Colon (tissue), 2 donors: ENCODE data around the gene CCDC60.
"Not testable (repeated sequence)": the region's sequence is repeated elsewhere in the genome, so short reads cannot be mapped to it uniquely, and the experiment has no call there.

Source experiments
- FAIRE-seq: peaks from 2 replicates; lab custom pipeline; 2012; peaks lifted over from hg19 to GRCh38; lab: Jason Lieb, UNC
- donor health status: control.
- donor health status: control.

The CCDC60 gene

DNA sequence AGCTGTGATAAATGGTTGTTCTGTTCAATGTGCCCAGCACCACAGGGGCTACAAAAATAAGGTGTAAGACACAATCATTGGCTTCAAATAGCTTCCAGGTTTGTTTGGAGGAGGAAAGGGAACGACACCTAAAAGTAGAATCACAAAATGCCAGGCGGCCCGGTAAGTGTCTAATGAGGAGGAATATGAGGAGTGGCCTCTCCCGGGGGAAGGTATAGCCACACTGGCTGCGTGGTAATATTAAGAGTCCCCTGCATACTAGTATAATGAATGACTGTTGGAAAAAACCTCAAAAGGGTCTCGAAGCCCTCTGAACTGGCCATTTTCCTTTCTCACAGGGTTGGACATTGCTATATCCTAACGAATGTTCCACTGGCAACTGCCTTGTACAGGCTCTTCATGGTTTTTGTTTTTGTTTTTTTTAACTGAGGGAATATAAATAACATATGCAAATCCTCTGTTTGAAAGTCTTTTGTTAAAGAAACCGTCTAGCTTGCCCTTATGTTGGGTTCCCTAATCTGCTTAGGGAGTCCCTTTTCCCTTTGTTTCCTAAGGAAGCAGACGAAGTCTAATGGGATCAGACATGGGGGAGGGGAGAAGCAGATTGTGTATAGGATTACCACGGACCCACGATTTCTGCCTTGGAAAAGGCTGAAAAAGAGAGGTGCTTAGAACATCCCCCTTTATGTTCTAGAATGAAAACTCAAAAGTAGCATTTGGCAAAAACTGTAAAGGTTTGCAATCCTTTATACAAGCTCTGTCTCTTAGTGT, 4.2 kb downstream of the CCDC60 start:
- FAIRE-seq = no peak

DNA sequence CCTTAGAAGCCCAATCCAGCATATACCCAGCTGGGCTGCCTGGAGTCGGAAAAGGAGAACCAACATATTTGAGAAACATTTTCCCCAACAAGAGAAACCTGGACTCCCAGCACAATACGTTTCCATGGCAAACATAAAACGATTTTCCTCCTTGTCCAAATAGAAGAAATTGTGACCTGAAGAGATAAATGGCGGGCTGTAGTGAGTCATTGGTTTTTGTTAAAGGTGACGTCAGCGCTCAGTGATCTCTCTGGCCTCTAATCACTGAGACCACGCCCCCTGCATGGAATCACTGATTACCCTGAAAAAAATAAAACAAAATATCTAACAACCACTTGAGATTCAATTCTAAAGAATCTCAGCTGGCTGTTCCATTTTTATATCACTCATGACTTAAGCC, 6.0 kb downstream of the CCDC60 start:
- FAIRE-seq = no peak

DNA sequence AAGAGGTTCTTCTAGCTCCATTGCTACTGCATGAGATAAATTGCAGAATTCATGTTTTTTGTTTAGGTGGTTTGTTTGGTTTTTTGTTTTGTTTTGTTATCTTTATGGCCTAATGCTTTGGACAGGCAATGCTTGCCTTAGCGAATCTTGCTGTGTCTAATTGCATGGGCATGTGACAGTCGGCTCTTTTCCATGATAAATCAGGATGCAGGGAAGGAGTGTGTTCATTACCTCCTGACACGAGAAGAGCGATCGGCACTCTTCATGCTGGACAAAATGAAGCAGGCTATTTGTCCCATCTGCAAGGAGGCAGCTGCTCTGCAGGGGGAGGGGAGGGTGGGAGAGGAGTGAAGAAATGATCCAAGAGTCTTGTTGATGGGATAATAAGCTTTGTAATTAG, 6.5 kb downstream of the CCDC60 start:
- FAIRE-seq = no peak

DNA sequence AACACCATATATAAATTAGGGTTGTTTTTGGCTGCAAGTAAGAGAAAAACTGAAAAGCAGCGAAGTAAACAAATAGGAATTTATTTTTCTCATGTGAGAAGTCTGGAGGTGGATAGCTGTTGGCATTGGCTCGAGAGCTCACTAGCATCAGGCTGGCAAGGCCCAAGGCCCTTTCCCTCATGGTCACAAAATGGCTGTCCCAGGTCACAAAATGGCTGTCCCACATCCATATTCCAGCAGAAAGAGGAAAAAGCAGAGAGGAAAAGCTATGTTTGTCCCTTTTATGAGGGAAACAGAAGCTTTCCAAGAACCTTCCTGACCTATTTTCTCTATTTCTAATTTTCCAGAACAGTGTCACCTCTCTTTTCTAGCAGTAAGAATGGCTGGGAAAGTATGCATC, 7.5 kb downstream of the CCDC60 start:
- FAIRE-seq = no peak

DNA sequence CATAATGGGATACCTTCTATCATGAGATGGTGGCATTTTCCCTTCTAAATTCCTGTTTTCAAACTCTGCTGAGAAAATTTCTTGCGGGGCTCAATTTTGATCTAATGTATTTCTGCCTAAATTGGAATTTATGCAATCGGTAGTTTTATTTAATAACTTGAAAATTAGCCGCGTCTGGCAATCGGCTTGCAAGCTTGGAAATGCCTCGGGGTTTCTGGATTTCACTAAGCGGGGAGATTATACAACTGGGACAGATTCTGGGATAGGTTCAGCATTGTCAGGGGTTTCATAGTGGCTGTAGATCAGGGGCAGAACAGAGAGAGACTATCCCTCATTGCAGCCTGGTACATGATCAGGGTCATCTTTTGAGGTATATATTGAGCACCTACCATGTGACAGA, 8.6 kb downstream of the CCDC60 start:
- no peak for FAIRE-seq

DNA sequence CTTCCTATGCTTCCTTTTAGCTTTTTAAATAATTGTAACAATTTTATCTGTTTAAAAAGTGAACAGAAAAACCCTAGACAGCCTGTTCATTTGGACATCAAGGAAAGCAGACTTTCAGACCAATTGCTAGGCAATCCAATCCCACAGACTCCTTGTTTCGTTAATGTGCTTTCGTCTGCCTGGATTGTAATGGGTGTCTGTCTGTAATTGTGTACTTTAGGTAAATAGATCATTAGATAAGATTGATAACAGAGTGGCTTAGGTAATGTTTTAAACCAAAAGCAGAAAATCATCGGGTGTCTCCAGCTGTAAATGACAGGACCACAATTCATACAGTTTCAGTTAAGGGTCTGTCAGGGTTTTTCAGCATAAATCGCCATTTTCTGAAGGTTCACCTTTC, 19.6 kb downstream of the CCDC60 start:
- FAIRE-seq = no peak

DNA sequence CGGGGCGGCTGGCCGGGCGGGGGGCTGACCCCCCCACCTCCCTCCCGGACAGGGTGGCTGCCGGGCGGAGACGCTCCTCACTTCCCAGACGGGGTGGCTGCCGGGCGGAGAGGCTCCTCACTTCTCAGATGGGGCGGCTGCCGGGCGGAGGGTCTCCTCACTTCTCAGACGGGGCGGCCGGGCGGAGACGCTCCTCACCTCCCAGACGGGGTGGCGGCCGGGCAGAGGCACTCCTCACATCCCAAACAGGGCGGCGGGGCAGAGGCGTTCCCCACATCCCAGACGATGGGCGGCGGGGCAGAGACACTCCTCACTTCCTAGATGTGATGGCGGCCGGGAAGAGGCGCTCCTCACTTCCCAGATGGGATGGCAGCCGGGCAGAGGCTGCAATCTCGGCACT, 25.8 kb downstream of the CCDC60 start:
- FAIRE-seq = not testable (repeated sequence)

DNA sequence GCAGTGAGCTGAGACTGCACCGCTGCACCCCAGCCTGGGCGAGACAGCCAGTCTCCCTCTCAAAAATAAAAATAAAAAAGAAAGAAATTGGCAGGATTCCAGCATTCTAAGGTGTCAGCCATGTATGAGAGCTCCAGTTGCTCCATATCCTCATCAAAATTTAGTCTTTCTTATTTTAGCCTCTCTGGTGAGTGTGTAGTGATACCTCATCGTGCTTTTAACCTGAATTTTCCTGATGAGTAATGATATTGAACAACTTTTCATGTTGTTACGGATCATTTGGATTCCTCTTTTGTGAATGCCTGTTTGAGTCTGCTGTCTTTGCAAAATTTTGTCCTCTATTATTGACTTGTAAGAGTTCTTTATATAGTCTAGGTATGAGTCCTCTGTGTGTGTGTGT, 28.5 kb downstream of the CCDC60 start:
- no peak for FAIRE-seq

DNA sequence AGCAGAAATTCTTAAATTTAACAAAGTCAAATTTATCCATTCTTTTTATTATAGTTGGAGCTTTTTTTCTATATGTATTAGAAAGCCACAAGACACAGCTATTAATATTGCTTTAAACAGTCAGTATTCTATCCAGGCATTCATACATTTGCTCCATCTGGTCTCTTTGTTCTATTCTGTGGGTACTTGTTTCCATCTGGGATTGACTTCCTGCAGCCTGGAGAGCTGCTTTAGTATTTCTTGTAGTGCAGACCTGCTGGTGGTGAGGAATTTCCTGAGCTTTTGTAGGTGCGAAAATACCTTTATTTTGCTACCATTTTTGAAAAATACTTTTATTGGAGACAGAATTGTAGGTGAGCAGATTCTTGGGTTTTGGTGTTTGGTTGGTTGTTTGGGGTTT, 29.0 kb downstream of the CCDC60 start:
- FAIRE-seq = no peak

DNA sequence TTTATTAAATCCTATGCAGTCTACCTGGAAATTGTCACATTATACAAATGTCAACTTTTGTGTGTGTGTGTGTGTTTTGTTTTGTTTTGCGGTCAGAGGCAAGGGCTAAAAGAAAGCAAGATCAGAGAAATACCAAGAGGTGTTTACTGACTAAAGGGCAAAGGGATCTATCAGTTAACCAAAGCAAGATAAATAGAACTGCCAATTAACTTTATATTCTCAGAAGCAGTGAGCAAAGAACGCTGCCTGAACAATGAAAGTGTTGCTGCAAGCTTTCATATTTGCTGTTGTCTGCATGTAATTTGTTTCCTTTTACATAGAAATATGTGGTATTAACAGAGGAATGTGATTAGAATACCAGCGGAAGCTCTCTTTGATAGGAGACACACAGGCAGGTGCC, 30.9 kb downstream of the CCDC60 start:
- FAIRE-seq = no peak

DNA sequence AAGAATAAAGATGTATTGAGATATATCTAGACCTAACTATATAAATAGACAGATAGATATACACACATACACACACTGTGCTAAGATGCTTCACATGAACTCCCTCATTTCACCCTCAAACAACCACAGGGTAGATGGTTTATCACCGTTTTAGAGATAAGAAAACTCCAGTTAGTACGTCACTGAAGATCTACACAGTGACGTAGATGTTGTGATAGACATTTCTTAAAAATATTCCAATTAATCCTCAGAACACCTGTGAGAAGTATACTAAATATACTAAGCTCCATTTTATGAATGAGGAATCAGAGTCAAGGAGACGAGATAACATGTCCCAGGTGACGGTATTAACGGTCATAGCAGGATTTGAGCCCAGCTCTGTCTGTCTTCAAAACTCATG, 31.5 kb downstream of the CCDC60 start:
- FAIRE-seq = no peak

DNA sequence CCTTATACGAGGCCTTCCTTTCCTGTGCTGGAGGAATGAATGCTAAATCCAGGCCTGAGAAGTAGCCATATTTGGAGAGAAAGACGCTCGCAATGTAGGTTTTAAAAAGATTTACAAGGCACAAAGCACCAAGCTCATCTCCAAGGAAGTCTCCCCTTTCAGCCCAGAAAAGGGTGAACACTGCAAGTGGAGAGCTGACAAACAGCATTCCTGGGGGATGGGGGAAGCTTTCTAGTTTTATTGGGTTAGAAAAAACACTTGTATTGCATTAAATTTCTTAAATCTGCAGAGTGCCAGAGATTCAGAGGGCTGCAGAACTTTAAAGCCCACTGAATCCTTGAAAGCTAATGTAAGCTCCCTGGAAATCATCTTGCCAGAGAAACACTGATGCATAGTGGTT, 34.6 kb downstream of the CCDC60 start:
- FAIRE-seq = no peak

DNA sequence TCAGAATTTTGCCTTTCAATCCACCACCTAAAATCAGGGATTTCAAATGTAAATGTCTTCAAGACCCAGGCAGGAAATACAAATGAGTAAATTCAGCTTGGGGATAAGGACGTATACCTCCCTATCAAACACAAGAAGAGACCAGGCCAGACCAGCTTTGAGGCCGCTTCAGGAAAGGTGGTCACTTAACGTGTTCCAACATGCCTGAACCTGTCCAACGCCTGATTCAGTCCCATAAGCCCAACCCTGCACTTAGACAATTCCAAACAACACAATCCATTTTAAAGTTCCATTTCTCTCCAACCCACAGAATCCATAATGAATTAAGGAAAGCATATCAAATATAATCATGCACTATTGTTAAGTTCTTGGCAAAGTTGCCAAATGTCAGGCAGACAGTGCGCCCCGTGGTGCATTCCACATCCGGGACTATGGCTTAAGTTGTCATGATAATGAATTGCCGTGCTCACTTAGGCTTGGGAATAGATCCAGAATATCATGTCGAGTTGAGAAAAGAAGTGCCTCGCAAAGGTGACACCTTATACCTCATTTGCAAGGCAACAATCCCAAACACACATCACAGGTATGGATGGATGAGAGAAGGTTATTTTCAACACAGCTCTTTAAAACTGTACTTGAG, 35.5 kb downstream of the CCDC60 start:
- no peak for FAIRE-seq

DNA sequence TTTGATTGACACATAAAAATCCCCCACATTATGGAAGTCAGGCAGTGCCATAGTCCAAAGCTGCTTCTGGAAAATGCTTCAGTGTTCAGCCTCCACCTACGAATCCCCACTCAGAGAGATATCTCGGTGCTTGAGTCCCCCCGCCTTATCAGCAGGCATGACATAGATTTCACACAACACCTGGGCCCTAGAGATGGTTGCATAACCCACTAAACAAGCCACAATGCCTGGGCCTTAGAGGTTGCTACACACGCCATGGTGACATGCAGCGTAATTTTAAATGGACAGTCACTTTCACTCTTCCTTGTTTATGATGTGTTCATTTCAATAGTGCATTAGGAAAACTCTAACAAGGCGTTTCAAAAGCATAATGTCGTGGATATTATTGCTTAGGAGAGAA, 38.0 kb downstream of the CCDC60 start:
- no peak for FAIRE-seq

DNA sequence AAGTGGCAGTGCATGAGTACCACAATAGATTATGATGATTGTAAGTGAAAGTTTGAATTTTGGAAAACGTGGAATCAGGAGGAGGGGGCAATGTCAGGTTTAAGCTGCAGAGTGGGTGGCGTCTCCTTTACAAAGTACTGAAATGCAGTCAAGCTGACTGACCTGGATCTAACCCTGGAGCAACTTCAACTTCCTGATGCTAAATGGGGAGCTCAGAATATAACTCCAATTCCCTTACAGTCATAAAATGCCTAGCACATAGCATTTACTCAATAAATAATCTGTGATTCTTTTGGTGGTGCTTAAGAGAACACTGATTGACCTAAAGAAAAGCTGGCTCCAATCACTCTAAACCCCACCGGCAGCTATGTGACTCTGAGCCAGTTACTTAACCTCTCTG, 38.5 kb downstream of the CCDC60 start:
- no peak for FAIRE-seq

DNA sequence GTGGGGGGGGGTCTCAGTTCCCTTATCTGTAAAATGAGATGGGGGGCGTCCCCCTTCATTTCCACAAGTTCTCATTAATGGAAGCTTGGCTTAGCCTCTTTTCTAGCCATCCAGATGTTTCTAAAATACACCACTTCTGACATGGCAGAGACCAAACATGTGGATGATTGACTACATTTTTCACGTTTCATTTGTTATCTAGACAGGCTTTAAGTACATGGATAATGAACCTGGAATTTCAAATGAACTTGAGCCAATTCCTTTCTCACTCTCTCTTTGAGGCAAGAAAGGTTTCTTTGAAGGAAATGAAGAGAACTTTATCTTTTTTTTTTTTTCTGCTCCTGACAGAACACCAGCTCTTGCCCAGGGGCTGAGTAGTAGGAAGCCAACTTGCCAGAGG, 39.1 kb downstream of the CCDC60 start:
- FAIRE-seq = no peak

DNA sequence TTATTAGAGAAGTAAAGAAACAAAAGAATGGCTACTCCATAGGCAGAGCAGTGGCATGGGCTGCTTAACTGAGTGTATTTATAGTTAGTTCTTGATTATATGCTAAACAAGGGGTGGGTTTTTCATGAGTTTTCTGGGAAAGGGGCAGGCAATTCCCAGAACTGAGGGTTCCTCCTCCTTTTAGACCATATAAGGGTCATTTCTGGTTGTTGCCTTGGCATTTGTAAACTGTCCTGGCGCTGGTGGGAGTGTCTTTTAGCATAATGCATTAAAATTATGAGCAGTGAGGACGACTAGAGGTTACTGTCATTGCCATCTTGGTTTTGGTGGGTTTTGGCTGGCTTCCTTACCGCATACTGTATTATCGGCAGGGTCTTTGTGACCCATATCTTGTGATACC, 40.1 kb downstream of the CCDC60 start:
- no peak for FAIRE-seq

DNA sequence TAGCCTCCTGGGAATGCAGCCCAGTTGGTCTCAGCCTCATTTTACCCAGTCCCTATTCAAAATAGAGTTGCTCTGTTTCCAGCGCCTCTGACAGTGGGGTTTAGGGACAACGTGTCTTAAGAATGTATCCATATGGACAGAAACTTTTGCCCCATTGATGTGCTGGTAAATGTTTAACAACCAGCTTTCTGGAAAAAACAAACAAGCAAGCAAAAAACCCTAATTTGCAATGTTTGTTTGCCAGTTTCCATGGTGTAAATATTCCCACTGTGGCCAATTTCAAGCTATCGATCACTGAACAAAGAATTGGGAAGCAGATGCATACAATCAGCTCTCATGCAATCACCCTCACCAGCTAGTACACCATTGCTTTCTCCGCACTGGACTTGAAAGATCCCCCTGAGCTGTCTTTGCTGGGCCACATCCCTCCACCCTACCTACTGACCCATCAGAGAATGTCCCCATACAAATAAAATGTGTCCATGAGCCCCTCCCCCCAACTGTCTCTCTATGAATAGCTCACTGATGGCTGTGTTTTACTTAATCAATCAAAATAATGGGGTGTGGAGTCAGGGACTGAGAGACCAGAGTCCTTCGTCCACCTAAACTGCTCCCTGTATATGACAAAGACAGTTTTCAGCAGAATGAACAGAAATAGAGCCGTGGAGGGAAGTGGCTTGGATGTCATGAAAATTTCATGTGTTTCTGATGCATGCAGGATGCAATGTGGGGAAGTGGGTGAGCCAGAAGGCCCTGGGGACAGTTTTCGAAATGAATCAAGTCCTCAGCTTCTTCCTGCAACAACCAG, 40.8 kb downstream of the CCDC60 start:
- FAIRE-seq = no peak

DNA sequence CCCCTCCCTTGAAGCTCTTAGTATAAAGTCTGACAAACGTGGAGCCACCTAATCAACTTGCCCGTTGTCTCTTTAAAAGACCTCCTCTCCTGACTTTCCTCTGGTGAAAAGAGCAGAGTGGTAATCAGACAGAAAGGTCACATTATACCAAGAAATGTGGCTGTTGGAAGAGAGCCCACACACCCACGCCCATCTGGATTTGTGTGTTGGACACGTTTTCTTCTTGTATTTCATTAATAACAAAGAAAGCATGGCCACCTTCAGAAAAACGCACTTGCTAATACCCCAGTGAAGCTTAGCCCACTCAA, 41.3 kb downstream of the CCDC60 start:
- no peak for FAIRE-seq

DNA sequence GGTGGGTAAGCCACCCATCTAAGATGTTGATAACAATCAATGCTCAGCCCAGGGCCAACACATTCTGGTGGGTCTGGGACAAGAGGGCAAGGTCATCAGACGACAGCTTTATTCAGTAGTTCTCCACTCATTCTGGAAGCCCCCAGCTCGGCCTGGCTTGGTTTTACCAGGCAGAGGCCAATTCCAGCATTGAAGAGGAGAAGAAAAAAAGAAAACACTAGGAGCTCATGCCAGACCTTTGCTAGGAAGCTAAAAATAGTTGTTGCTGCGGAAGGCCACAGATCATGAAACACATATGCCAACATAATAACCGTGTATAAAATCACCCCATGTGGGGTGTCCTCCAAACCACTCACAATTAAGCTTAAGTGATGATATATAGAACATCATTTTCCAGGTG, 44.4 kb downstream of the CCDC60 start:
- FAIRE-seq = no peak

DNA sequence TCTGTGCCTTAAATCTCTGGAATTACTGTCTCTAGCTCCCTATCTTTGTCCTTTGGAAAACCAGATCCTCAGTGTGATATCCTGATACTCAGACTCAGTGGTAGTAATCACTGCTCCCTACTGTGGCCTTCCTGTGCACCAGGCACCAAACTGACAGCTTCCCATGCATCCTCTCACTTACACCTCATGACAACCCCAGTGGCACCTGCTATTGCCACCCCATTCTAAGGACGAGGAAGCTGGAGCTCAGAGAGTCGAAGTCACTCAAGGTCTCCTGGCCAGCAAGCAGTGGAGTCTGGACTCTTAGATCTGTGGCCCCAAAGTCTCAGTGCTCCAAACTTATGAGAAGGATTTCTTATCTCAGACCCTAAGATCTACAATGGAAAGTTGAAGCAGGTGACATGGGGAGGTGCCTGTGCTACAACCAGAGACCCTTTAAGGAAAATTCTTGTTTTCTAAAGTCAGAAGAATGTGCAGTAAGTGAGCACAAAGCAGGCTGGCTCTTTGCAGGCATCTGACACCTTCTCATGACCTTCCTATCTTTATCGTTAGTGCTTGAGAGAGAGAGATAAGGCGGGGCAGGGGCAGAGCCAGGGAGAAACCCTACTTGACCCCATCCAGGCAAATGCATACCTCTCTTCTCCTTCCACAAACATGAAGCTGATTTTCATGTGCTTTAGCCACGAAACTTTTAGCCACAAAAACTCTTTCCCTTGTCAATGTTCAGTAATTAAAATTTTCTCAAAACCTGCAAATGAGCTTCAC, 47.1 kb downstream of the CCDC60 start:
- no peak for FAIRE-seq

DNA sequence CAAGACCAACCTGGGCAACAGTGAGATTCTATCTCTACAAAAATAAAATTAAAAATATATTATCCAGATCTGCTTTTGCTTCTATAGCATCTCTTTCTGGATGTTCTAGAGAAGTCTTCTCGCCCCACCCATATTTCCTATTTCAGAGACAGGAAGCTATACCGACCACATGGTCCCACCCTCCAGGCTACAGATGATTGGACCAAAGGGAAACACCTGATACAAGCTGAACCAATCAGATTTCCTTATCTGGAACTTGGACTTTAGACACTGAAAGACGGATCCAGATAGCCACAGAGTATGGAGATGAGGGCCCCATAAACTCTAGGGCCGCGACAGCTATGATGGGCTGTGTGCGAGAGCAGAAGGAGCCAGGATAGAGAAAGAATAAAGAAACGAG, 48.7 kb downstream of the CCDC60 start:
- no peak for FAIRE-seq

DNA sequence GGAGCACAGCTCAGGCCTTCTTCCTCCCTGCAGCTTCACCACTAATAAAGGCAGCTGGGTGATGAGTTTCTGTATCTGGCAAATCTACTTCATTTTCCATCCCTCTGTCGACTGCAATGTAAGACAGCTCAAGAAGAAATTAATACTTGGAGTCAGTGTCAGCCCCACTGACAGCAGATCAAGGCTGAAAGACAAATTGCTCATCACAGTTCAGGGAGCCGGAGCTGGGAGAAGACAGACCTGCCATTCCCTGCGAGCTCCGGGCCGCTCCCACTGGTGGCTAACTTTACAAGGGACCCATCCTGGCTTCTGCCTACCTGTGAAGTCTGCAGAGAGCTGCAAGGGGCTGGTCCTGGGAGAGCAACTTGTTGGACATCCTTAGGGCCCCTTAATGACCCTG, 49.8 kb downstream of the CCDC60 start:
- no peak for FAIRE-seq
